GM12873 (cell line): ENCODE results near the gene TAP2.
A peak's percentile ranks its signal among the peaks of the same experiment; 100 is the strongest.

Experiments used
- CTCF ChIP-seq: IDR thresholded peaks from 2 replicates; pipeline ENCODE4 v1.5.1; 2012; ENCODE audit warnings: low read depth, mild to moderate bottlenecking, moderate library complexity, low read length, control low read depth; ENCODE audit not compliant: insufficient read depth; ENCODE audit errors: missing control alignments

Gene TAP2

GRCh38 chr6:32825966-32826365 lies 12.6 kb downstream of the TAP2 start:
- peak; percentile 36 for TF ChIP-seq CTCF

GRCh38 chr6:32819729-32820128 lies 18.8 kb downstream of the TAP2 start:
- TF ChIP-seq CTCF, result no peak

DNA sequence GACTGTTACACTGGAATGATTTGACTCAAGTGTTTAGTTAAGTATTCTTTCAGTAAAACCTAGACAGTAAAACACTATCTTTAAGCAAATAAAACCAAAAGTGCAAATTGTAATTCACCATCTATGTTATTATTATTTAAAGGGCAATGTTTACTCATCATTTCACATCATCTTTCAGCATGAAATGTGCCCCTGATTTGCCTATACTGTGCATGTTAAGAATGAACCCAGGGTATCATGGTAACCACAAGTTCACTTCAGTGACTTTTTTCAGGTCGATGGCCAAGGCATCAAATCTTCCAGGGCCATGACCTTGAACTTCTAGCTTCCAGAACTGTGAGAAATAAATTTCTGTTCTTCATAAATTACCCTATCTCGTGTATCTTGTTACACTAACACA lies 19.7 kb downstream of the TAP2 start:
- TF ChIP-seq CTCF, result no peak

DNA sequence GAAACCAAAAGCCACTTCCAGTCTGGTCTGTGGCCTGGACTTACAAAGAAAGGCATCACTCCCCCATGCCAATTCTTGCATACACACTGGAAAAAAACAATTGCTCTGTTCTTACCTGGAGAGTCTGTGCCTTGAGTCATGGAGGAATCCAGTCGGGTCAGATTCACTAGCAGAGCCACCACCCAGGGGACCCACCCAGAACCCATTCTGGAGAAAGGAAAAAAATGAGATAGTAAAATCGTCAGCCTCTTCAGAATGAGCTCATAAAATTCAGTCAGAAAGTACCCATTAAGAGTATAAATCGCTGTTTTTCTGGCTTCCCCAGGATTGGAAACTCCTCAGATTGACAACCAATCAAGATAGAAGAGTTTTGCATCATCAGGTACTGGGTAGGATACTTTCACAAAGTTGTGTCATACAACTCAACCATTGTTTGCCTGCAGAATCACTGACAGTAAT lies 21.8 kb downstream of the TAP2 start, which contains the start of gene HLA-DOB:
Gene HLA-DOB (minus strand): TSS at position 257 of the 459 bp plus-strand sequence. CDS start 51 bp downstream, at position 206.
- no peak for TF ChIP-seq CTCF

DNA sequence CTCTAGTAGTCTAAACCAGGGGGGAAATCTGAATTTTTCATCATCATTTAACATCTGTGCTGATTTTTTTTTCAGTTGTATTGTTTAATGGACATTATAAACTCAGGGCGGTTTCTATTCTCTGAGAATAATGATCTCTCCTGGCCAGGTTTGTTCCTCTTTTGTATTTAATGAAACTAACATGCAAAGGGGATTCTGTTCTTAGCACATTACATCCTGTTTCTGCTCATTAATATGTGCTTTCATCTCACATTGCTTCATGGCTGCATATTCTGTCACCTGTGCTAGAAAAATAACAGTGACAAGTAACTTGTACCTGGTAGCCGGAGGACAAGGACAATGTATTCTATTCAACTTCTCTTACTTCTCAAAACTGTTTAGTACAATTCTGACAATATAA lies 22.5 kb downstream of the TAP2 start:
- no peak for TF ChIP-seq CTCF

DNA sequence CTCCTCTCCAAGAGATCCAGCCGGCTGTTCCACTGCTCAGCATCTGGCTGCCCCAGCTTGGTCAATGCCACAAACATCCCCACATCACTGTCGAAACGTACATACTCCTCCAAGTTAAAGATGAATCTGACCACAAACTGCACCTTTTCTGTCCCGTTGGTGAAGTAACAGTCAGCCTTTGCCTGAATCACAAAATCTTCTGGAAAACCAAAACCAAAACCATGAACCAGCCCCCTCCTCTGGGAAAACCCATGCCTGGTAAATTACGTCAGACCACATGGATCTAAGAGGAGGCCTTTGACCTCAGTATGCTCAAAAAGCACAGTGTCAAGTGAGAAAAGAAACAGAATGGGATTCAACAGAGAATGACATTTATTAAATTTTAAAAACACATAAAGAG lies 23.4 kb downstream of the TAP2 start:
- no peak for TF ChIP-seq CTCF

GRCh38 chr6:32814145-32814544 lies 24.4 kb downstream of the TAP2 start:
- TF ChIP-seq CTCF, result no peak
